CD4-positive, alpha-beta T cell (primary cell): ENCODE data around the gene NMU. TPM values are rescaled to one million over a fixed set of nuclear protein-coding genes. Genes with fewer than 3 reads are reported as not detected.

Experiments
- ATAC-seq: fragments of 200-7000 bp; cut with Tn5 transposase; one replicate; pipeline ENCODE4 v1.10.0; 2022; ENCODE audit warnings: mild to moderate bottlenecking; ENCODE audit not compliant: poor library complexity
- CTCF ChIA-PET: fragments of 350-600 bp; sonication (Branson Sonifier 250); formaldehyde crosslinking; loops from one replicate; lab custom pipeline; 2021; ENCODE audit warnings: antibody characterized with exemption, inconsistent platforms; lab: Charles Lee
- POLR2A ChIA-PET: fragments of 350-600 bp; sonication (Branson Sonifier 250); formaldehyde crosslinking; loops from one replicate; lab custom pipeline; 2021; ENCODE audit warnings: antibody characterized with exemption, inconsistent platforms; lab: Charles Lee
- DNase-seq, 14 experiments: peaks; one replicate each; pipeline ENCODE4 v3.0.0-alpha.2; 2013 to 2020; ENCODE audit warnings: mixed read lengths in 2 of 14
- H3K27ac ChIP-seq, 2 donors: one replicate each; pipeline versions ENCODE4 v1.5.1 to v1.7.0; 2013; ENCODE audit warnings: low read length in 2 of 2, low read depth in 1 of 2, mild to moderate bottlenecking in 1 of 2
- H3K27me3 ChIP-seq, 2 experiments: 1 replicate in 1 of 2; 2 replicates in 1 of 2; pipeline versions ENCODE4 v1.6.1 to v1.7.0; 2013; ENCODE audit warnings: low read length in 2 of 2, control low read depth in 1 of 2, mild to moderate bottlenecking in 1 of 2, moderate library complexity in 1 of 2; ENCODE audit not compliant: insufficient read depth in 2 of 2, control insufficient read depth in 1 of 2
- H3K36me3 ChIP-seq: one replicate; pipeline ENCODE4 v1.6.1; 2013; ENCODE audit warnings: low read length, control low read depth; ENCODE audit not compliant: insufficient read depth
- H3K4me1 ChIP-seq: one replicate; pipeline ENCODE4 v1.6.1; 2013; ENCODE audit warnings: low read length, control low read depth; ENCODE audit not compliant: insufficient read depth
- H3K4me3 ChIP-seq: one replicate; pipeline ENCODE4 v1.5.1; 2013; ENCODE audit warnings: mild to moderate bottlenecking, low read length, moderate library complexity
- H3K9me3 ChIP-seq, 2 experiments: 1 replicate in 1 of 2; 2 replicates in 1 of 2; pipeline versions ENCODE4 v1.6.1 to v1.7.0; 2013; ENCODE audit warnings: low read length in 2 of 2, mild to moderate bottlenecking in 2 of 2, control low read depth in 1 of 2, moderate library complexity in 1 of 2; ENCODE audit not compliant: control insufficient read depth in 1 of 2, insufficient read depth in 1 of 2
- H3K27ac Mint-ChIP-seq: one replicate; pipeline ENCODE4 v1.8.0; 2020; ENCODE audit warnings: mixed read lengths
- H3K27me3 Mint-ChIP-seq: one replicate; pipeline ENCODE4 v1.8.0; 2021; ENCODE audit warnings: mixed read lengths
- H3K36me3 Mint-ChIP-seq: one replicate; pipeline ENCODE4 v1.8.0; 2021; ENCODE audit warnings: low read depth, mixed read lengths
- H3K4me1 Mint-ChIP-seq: one replicate; pipeline ENCODE4 v1.8.0; 2021; ENCODE audit warnings: low read depth, mixed read lengths
- H3K4me3 Mint-ChIP-seq: one replicate; pipeline ENCODE4 v1.8.0; 2020; ENCODE audit warnings: mild to moderate bottlenecking, mixed read lengths
- H3K9me3 Mint-ChIP-seq: one replicate; pipeline ENCODE4 v1.8.0; 2020; ENCODE audit warnings: mixed read lengths
- intact Hi-C, 2 experiments: fragments of 100-400 bp; cut with DNase I in 1 of 2; cut with micrococcal nuclease in 1 of 2; formaldehyde crosslinking; loops; one replicate each; pipeline versions ENCODE4 v1.15.1 to v1.9.0; 2023 to 2025; cut with DNase I, micrococcal nuclease
- total RNA-seq, 174 experiments: library from RNA in 2 of 174; stranded (reverse) in 2 of 174; gene quantifications; one replicate each; pipeline ENCODE4 v1.2.3 and lab custom pipeline; 2021 to 2026
- TF ChIP-seq, protein P1 (sequence below): fragments of 200-600 bp; IDR thresholded peaks from one replicate; pipeline ENCODE4 v1.8.0; 2022; ENCODE audit warnings: antibody characterized with exemption, mild to moderate bottlenecking

The NMU gene
- total RNA-seq, 2 experiments from 2014 or later, result not detected

DNA sequence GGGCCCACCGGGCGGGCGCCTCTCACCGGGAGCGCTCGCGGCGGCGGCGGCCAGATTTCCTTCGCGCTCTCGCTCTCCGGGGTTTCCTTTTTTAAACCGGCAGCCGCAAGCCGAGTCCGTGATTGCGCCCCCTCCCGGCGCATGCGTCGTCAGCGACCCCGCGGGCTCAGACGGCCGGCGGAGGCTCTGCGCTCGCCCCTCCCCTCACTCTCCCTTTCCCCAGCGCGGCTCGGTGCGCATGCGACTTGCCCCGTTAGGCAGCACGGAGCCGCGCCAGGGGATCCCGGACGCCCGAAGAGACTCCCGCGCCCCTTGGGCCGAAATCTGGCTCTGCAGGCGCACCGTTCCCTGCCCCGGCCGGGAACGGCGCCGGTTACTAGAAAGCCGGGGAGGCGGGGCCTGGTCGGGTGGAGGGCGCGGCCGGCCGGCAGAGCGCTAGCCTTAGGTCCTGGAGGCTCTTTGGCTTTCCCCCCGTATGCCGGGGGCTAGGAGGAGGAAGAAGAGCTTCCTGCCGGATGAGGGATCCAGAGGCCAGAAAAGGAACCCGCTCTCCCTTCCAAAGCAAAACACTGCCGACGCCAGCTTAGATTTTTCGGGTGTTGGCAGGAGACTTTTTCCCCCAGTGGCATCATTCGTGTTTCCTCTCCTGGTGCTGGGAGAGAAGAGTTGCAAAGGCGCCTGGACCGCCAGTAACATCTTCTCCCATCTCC, 89.2 kb downstream of the NMU start, which contains the start of gene CLOCK:
Gene CLOCK (minus strand): TSS at position 154 of the 710 bp plus-strand sequence. CDS start 64,124 bp downstream, outside the sequence.
- Mint-ChIP-seq H3K4me1 (peaks cover 39% of the 10 kb centered on the region), H3K9me3 (no peaks in the 10 kb centered on the region), H3K27ac (peak within 1 kb of the TSS; percentile 85), H3K4me3 (peak within 1 kb of the TSS; percentile 93), H3K36me3 (peaks cover 9% of the 10 kb centered on the region), H3K27me3 (no peaks in the 10 kb centered on the region)
- ATAC-seq, result peak; percentile 71
- ChIA-PET CTCF (interaction anchor here (1.1 to 2.8 kb wide), 4 partner anchors 8 to 402 kb away, joined by 3 to 9 read pairs (median 6); partner anchors contain the start of genes CEP135 and SRD5A3), POLR2A (interaction anchor here (1.0 to 3.7 kb wide), 9 partner anchors 9 to 889 kb away, joined by 3 to 37 read pairs (median 8); partner anchors contain the start of genes AASDH, CEP135, PAICS and PPAT)
- TF ChIP-seq, protein P1, sequence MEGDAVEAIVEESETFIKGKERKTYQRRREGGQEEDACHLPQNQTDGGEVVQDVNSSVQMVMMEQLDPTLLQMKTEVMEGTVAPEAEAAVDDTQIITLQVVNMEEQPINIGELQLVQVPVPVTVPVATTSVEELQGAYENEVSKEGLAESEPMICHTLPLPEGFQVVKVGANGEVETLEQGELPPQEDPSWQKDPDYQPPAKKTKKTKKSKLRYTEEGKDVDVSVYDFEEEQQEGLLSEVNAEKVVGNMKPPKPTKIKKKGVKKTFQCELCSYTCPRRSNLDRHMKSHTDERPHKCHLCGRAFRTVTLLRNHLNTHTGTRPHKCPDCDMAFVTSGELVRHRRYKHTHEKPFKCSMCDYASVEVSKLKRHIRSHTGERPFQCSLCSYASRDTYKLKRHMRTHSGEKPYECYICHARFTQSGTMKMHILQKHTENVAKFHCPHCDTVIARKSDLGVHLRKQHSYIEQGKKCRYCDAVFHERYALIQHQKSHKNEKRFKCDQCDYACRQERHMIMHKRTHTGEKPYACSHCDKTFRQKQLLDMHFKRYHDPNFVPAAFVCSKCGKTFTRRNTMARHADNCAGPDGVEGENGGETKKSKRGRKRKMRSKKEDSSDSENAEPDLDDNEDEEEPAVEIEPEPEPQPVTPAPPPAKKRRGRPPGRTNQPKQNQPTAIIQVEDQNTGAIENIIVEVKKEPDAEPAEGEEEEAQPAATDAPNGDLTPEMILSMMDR, result peak; percentile 47
- Histone ChIP-seq H3K27ac (peak within 1 kb of the TSS; percentile 75 to 82), H3K36me3 (no peaks in the 10 kb centered on the region), H3K4me1 (peaks cover 5% of the 10 kb centered on the region), H3K4me3 (peak within 1 kb of the TSS; percentile 96), H3K27me3 (no peaks in the 10 kb centered on the region), H3K9me3 (no peaks in the 10 kb centered on the region)
- peak; percentile 63 to 94 (median 81) for DNase-seq
- intact Hi-C loops, result loop anchor here (1.0 to 10.0 kb wide), 9 partner anchors 52 to 1435 kb away; partner anchors contain the start of genes EXOC1 (in 2 of the 2), TMEM165 (in 2 of the 2) and SRD5A3 (in 1 of the 2)

DNA sequence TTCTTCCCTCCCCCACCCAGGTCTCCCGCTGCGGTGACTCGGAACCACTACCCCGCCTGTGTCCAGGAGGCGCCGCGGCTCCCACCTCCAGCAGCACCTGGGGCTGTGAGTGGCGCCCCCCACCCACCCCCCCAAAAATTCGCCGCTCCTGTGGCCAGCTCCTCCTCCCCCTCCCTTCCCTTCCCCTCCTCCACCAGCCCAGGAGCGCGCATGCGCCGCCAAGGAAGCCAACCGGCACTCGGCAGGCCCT, 89.7 kb downstream of the NMU start:
- Mint-ChIP-seq H3K27me3 (no peaks in the 10 kb centered on the region), H3K4me3 (peak overlapping the region; percentile 90), H3K4me1 (peaks cover 44% of the 10 kb centered on the region), H3K9me3 (no peaks in the 10 kb centered on the region), H3K27ac (peak overlapping the region; percentile 85), H3K36me3 (peaks cover 9% of the 10 kb centered on the region)
- POLR2A ChIA-PET, result interaction anchor here (0.7 to 3.7 kb wide), 16 partner anchors 8 to 1433 kb away, joined by 3 to 37 read pairs (median 5); partner anchors contain the start of genes AASDH, CEP135, EXOC1 and PAICS
- CTCF ChIA-PET, result interaction anchor here (1.1 to 2.8 kb wide), 4 partner anchors 8 to 402 kb away, joined by 3 to 9 read pairs (median 6); partner anchors contain the start of genes CEP135 and SRD5A3
- Histone ChIP-seq H3K27ac (peak overlapping the region in 1 of 2 donors; percentile 78), H3K36me3 (no peaks in the 10 kb centered on the region), H3K9me3 (no peaks in the 10 kb centered on the region), H3K27me3 (no peaks in the 10 kb centered on the region), H3K4me1 (peaks cover 5% of the 10 kb centered on the region), H3K4me3 (peak overlapping the region; percentile 96)
- DNase-seq (no peak), ATAC-seq (peak; percentile 68)
- intact Hi-C loops, result loop anchor here (1.0 to 10.0 kb wide), 9 partner anchors 52 to 1436 kb away; partner anchors contain the start of genes EXOC1 (in 2 of the 2), TMEM165 (in 2 of the 2) and SRD5A3 (in 1 of the 2)
- TF ChIP-seq, protein P1, result no peak

DNA sequence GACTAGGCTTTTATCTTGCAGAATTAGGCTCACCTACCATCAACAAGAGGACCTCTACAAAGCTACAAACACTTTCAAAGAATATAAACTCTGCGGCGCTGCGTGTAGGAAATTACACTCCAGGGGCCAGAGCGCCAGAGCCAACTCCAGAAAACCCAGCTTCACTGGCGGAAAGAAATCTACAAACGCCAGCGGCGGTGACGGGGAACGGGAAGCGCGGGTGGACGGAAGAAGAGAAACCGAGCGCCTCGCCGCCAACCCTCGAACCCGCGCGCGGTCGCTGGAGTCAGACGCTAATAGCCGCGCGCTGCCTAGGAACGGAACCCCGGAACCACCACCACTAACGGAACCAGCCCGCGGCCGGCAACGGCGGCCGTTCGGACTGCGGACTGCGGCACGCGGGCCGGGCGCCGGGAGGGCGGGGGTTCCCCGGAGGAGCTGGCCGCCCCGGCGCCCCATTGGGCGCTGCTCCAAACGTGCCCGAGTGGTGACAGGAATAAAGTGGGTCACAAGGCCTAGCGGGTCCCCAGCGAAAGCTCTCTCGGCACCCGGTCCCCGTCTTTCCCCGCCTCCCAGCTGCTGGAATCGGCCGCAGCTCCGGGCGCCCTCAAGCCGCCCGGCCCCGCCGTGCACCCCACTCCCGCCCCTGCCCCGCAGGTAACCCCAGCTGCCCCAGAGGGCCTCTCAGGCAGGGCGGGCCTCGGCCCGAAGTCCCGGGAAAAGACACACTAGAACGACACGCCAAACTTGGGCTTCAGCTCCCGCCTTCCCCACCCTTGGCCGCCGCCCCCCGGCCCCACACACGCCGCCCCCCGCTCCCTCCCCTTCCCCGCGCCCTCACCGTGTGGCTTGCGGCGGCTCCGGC, 90.2 kb downstream of the NMU start:
- H3K27me3 ChIP-seq, result no peaks in the 10 kb centered on the region
- peaks cover 47% of the 10 kb centered on the region for H3K4me1 Mint-ChIP-seq
- no peaks in the 10 kb centered on the region for H3K9me3 ChIP-seq
- peaks cover 5% of the 10 kb centered on the region for H3K4me1 ChIP-seq
- H3K36me3 ChIP-seq, result no peaks in the 10 kb centered on the region
- H3K27ac Mint-ChIP-seq, result peak overlapping the region; percentile 85
- H3K27me3 Mint-ChIP-seq, result no peaks in the 10 kb centered on the region
- H3K4me3 ChIP-seq, result peak overlapping the region; percentile 96
- CTCF ChIA-PET, result interaction anchor here (0.9 to 2.8 kb wide), 6 partner anchors 9 to 403 kb away, joined by 3 to 9 read pairs (median 4); partner anchors contain the start of genes CEP135 and SRD5A3
- peak overlapping the region; percentile 93 for H3K4me3 Mint-ChIP-seq
- peaks cover 9% of the 10 kb centered on the region for H3K36me3 Mint-ChIP-seq
- ATAC-seq, result peak; percentile 49
- POLR2A ChIA-PET, result interaction anchor here (0.7 to 3.7 kb wide), 19 partner anchors 8 to 1434 kb away, joined by 3 to 37 read pairs (median 5); partner anchors contain the start of genes AASDH, CEP135, EXOC1 and PAICS
- H3K27ac ChIP-seq, result peak overlapping the region; percentile 72 to 82
- no peaks in the 10 kb centered on the region for H3K9me3 Mint-ChIP-seq
- DNase-seq, result peak in 13 of 14 experiments; percentile 33 to 85 (median 47)
- intact Hi-C loops, result loop anchor here (1.0 to 10.0 kb wide), 9 partner anchors 51 to 1436 kb away; partner anchors contain the start of genes EXOC1 (in 2 of the 2), TMEM165 (in 2 of the 2) and SRD5A3 (in 1 of the 2)
- TF ChIP-seq, protein P1, result no peak
